ENCODE measurements around the gene MYO10.

DNA sequence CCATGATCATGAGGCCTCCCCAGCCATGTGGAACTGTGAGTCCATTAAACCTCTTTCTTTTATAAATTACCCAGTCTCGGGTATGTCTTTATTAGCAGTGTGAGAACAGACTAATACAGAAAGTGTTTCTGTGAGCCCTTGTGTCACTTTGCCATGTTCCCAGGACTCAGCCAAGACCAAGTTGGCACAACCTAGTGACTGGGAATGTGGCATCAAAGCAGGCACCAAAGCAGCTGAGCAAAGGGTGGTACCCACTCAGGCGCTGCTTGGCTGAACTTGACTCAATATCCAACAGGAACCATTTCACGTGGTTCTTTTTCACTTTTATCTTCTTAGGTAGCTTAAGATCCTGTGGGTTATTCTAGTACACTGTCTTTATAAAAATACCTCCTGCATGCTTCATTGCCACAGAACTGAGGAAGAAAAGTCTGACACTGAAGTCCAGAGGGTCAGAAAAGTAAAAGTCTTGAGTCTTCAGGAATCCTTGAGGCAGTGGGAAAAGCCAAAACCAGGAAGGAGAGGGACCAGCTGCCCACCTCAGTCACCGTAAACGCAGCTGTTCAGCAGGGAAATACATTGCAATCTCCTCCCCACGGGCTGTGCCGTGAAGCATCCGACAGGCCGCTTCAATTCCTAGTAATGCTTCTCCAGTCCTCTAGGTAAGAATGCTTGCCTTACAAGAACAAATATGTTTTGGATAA is 228.8 kb downstream of the MYO10 start:
- TF ChIP-seq MAX (IDR thresholded peaks at IDR 0.05; ENCODE audit: insufficient read depth, insufficient read length), result no peak
- TF ChIP-seq, protein P1, sequence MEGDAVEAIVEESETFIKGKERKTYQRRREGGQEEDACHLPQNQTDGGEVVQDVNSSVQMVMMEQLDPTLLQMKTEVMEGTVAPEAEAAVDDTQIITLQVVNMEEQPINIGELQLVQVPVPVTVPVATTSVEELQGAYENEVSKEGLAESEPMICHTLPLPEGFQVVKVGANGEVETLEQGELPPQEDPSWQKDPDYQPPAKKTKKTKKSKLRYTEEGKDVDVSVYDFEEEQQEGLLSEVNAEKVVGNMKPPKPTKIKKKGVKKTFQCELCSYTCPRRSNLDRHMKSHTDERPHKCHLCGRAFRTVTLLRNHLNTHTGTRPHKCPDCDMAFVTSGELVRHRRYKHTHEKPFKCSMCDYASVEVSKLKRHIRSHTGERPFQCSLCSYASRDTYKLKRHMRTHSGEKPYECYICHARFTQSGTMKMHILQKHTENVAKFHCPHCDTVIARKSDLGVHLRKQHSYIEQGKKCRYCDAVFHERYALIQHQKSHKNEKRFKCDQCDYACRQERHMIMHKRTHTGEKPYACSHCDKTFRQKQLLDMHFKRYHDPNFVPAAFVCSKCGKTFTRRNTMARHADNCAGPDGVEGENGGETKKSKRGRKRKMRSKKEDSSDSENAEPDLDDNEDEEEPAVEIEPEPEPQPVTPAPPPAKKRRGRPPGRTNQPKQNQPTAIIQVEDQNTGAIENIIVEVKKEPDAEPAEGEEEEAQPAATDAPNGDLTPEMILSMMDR (IDR thresholded peaks at IDR 0.05; ENCODE audit: extremely low read depth in 1 of 2, insufficient read depth in 1 of 2, low read depth in 1 of 2, low read length in 2 of 2), result no peak
- no peak for TF ChIP-seq POLR2A (IDR thresholded peaks at IDR 0.05; ENCODE audit: low read depth, low read length)
- no peak for TF ChIP-seq JUN (IDR thresholded peaks at IDR 0.05; ENCODE audit: borderline replicate concordance, insufficient read depth, insufficient read length, low read depth)
- no peak for TF ChIP-seq EZH2 (IDR thresholded peaks at IDR 0.05; ENCODE audit: borderline replicate concordance, low read depth, low read length, severe bottlenecking)
- TF ChIP-seq POLR2AphosphoS5 (IDR thresholded peaks at IDR 0.05; ENCODE audit: insufficient read depth, low read depth, low read length), result no peak
- no peak for TF ChIP-seq MYC (IDR thresholded peaks at IDR 0.05; ENCODE audit: low read depth, low read length)
